Activated CD4-positive, alpha-beta T cell treated with anti-CD3 and anti-CD28 coated beads, Interleukin-2, amount 50 U/mL, for 16 hours (primary cell): ENCODE results near the gene MRPL58.
"Not testable (repeated sequence)": the region's sequence is repeated elsewhere in the genome, so short reads cannot be mapped to it uniquely, and the experiment has no call there.

Experiments
- DNase-seq: peaks from one replicate; pipeline ENCODE4 v3.0.0-alpha.2; 2020

The MRPL58 gene

GRCh38 chr17:75012346-75013091 lies at the start of gene MRPL58:
MRPL58 (plus strand) TSS chr17:75012670; CDS start chr17:75012687, 17 bp downstream.
- DNase-seq = peak; percentile 87

- DNase-seq = no peak
These were observed 48.8 kb upstream of the MRPL58 start for GRCh38 chr17:74963656-74964055.

- DNase-seq = no peak
These were observed 48.2 kb upstream of the MRPL58 start for GRCh38 chr17:74964246-74964761.

- no peak for DNase-seq
These were observed 47.4 kb upstream of the MRPL58 start for GRCh38 chr17:74964988-74965622.

GRCh38 chr17:74968361-74968780 lies 44.1 kb upstream of the MRPL58 start:
- no peak for DNase-seq

GRCh38 chr17:74969501-74969900 lies 43.0 kb upstream of the MRPL58 start:
- not testable (repeated sequence) for DNase-seq

- no peak for DNase-seq
These were observed 42.1 kb upstream of the MRPL58 start for GRCh38 chr17:74970395-74970794.

- DNase-seq = no peak
These were observed 41.2 kb upstream of the MRPL58 start for GRCh38 chr17:74971069-74971841.

GRCh38 chr17:74971842-74972106 lies 40.7 kb upstream of the MRPL58 start:
- DNase-seq = no peak

DNA sequence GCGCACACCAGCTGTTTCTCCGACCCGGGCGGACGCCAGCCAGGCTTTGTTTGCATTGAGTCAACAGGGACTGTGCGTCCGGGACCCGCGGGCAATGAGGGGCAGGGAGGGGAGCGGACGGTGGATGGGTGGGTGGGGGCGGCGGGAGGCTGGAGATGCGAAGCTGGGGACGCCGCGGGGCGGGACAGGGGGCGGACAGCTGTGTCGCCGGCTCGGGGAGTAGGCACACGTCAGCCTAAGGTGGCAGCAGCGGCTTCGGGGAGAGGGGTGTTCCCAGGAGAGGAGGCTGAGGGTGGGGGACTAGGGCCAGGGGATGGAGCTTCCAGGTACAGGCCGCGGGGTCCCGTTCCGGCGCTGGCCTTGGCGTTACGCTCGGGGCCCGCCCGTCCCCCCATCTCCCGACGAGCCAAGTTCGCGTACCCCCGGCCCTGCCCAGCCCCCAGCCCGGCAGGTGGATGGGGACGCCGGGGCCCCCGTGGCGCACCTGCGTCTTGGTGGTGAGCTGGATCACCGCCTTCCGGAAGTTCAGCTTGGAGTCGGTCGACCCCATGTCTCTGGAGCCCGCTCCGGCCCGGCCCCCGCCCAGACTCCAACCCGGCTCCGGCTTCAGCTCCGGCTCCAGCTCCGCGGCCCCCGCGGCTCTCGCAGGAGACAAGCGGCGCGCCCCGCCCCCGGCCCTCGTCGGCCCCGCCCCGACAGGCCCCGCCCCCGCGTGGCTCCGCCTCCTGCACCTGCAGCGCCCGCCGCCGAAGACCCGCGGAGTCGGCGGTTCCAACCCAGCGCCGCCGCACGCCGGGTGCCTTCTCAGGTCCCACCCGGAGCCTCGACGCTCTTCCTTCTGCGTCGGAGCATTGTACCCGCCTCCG lies 40.1 kb upstream of the MRPL58 start, which contains the start of gene HID1:
HID1 (minus strand) TSS at position 653 of the 866 bp plus-strand sequence; CDS start at position 550, 103 bp downstream.
- DNase-seq = peak; percentile 57

DNA sequence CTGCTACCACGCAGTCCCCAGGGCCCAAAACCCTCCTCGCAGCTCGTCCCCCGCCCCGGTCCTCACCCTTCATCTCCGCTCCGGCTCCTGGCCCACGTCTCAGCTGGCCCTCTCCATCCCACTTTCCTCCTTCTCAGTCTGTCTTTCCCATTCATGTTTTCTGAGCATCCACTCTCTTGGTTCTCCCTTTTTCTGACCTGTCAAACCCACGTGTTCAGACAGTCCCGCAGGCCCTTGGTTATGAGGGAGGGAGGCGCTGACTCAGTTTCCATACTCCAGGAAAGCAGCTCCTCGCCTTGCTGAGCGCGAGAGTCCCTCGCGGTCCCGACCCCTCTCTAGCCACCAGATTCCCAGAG lies 39.5 kb upstream of the MRPL58 start:
- DNase-seq = no peak

- no peak for DNase-seq
These were observed 36.5 kb upstream of the MRPL58 start for GRCh38 chr17:74975943-74976342.

GRCh38 chr17:74977802-74978201 lies 34.7 kb upstream of the MRPL58 start:
- DNase-seq = no peak

- no peak for DNase-seq
These were observed 34.2 kb upstream of the MRPL58 start for GRCh38 chr17:74978240-74978639.

GRCh38 chr17:74979408-74980146 lies 32.9 kb upstream of the MRPL58 start:
- DNase-seq = no peak

DNA sequence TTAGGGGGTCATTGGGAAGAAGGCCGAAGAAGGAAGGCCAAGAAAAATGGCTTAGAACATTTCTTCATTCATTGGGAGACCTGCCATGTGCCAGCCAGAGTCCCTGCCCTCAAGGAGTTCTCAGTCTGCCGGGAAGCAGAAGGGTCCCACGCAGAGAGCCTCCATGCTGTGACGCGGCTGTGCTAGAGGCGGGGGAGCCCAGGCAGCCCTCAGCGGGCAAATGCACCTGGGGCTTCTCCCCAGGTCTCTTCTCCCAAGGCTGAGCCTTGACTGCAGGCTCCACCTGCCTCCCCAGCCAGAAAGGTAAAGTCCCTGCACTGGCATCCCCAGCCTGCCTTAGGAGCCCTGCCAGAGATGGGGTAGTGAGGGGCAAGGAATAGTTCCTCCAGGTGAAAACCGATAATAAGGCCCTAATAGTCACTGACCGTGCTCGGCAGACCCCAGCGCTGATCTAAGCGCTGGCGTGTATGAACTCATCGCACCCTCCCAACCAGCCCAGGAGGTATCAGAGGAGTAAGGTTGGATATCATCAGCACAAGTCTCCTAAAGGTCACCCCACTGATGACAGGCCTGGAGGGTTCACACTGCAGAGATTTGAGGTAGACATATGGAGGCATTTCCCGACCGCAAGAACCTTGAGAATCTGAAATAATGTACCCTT lies 31.0 kb upstream of the MRPL58 start:
- DNase-seq = no peak

GRCh38 chr17:74981979-74982662 lies 30.3 kb upstream of the MRPL58 start:
- peak; percentile 78 for DNase-seq

DNA sequence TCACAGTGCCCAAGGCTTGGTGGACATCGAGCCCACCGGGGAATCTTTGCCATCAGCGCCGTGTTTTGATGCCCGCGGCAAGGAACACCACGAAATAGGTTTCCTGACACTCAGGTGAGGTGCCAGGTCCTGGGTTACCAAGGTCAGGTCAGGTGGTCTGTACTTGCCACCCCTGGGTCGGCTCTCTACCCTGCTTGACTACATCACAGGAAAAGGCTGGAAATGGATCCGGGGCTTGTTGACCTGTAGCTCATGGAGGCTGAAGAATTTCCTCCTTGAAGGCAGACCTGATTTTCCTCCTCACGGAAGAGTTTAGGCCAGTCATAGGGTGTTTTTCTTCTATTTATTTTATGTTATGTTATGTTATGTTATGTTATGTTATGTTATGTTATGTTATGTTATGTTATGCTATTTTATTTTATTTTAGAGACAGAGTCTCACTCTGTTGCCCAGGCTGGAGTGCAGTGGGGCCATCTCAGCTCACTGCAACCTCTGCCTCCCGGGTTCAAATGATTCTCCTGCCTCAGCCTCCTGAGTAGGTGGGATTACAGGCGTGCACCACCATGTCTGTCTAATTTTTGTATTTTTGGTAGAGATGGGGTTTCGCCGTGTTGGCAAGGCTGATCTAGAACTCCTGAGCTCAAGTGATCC lies 29.7 kb upstream of the MRPL58 start:
- not testable (repeated sequence) for DNase-seq

GRCh38 chr17:74986206-74986576 lies 26.3 kb upstream of the MRPL58 start:
- DNase-seq = no peak

DNA sequence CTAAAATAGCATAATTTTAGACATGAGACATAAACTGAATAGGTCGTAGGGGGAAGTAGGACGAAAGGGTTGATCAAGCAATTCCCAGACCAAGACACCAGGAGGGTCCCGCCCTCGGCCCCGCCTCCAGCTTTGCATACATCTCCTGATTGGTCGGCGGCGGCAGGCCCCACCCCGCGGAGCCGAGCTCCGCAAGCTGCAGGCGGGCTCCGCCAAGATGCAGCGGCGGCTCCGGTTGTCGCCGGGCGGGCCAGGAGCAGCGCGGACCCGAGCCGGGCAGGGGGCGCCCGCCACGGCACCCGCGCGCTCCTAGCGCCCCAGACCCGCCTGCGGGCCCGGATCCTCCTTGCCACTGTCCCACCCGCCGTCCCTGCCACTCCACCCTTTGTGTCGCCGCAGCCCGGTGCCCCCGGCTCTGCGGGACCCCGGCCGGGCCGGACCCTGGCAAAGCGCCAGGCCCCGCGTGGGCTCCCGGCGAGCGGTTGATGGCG lies 25.0 kb upstream of the MRPL58 start, which contains the start of gene CDR2L:
CDR2L (plus strand) TSS at position 215 of the 491 bp plus-strand sequence. CDS start 412 bp downstream, outside the sequence.
- peak; percentile 89 for DNase-seq
